Activated T-cell treated with anti-CD3 and anti-CD28 coated beads, Interleukin-2, amount 50 U/mL, for 4 hours (primary cell): ENCODE measurements around the gene ANAPC15. TPM values are rescaled to one million over a fixed set of nuclear protein-coding genes. Genes with fewer than 3 reads are reported as not detected.

Experiments
- ATAC-seq, 2 donors: fragments of 200-7000 bp; cut with Tn5 transposase; one replicate each; pipeline ENCODE4 v1.10.0; 2021
- DNase-seq: peaks from one replicate; pipeline ENCODE4 v3.0.0-alpha.2; 2020
- H3K27me3 Mint-ChIP-seq: one replicate; pipeline ENCODE4 v1.8.0; 2021; ENCODE audit warnings: low read depth, mixed read lengths
- H3K36me3 Mint-ChIP-seq: one replicate; pipeline ENCODE4 v1.8.0; 2022; ENCODE audit warnings: mixed read lengths; ENCODE audit not compliant: insufficient read depth
- H3K4me1 Mint-ChIP-seq: one replicate; pipeline ENCODE4 v1.8.0; 2021; ENCODE audit warnings: low read depth, mixed read lengths
- H3K4me3 Mint-ChIP-seq: one replicate; pipeline ENCODE4 v1.8.0; 2021; ENCODE audit warnings: mild to moderate bottlenecking, moderate library complexity, mixed read lengths
- H3K9me3 Mint-ChIP-seq: one replicate; pipeline ENCODE4 v1.8.0; 2021; ENCODE audit warnings: mixed read lengths
- total RNA-seq, 3 donors: library from RNA; stranded (reverse); gene quantifications; one replicate each; pipeline ENCODE4 v1.2.1, GENCODE V29; 2021

The ANAPC15 gene
- total RNA-seq, 3 donors from 2014 or later, result 56.2 to 68.9 (median 58.9) TPM

GRCh38 chr11:72085621-72086351 is 26.7 kb downstream of the ANAPC15 start:
- ATAC-seq, result no peak

GRCh38 chr11:72084965-72085364 is 27.5 kb downstream of the ANAPC15 start:
- Mint-ChIP-seq H3K36me3 (peaks cover 4% of the 10 kb centered on the region), H3K27me3 (no peaks in the 10 kb centered on the region), H3K4me3 (no peak overlapping the region), H3K4me1 (peaks cover 19% of the 10 kb centered on the region), H3K9me3 (no peaks in the 10 kb centered on the region)
- no peak for ATAC-seq
- no peak for DNase-seq

More at GRCh38 chr11:72085621-72086351, 26.7 kb downstream of the ANAPC15 start:
- Mint-ChIP-seq H3K4me1 (peaks cover 16% of the 10 kb centered on the region), H3K9me3 (no peaks in the 10 kb centered on the region), H3K4me3 (no peak overlapping the region), H3K27me3 (no peaks in the 10 kb centered on the region), H3K36me3 (peaks cover 4% of the 10 kb centered on the region)
- DNase-seq, result no peak

- no peak for DNase-seq
- no peak for ATAC-seq
- Mint-ChIP-seq H3K27me3 (no peaks in the 10 kb centered on the region), H3K4me3 (no peak overlapping the region), H3K9me3 (no peaks in the 10 kb centered on the region), H3K36me3 (peaks cover 4% of the 10 kb centered on the region), H3K4me1 (peaks cover 23% of the 10 kb centered on the region)
Measured at GRCh38 chr11:72084076-72084475, 28.4 kb downstream of the ANAPC15 start.

GRCh38 chr11:72083414-72083813 is 29.1 kb downstream of the ANAPC15 start:
- DNase-seq (no peak), ATAC-seq (no peak)
- Mint-ChIP-seq H3K4me1 (peaks cover 28% of the 10 kb centered on the region), H3K27me3 (no peaks in the 10 kb centered on the region), H3K4me3 (no peak overlapping the region), H3K9me3 (no peaks in the 10 kb centered on the region), H3K36me3 (peaks cover 4% of the 10 kb centered on the region)

GRCh38 chr11:72081821-72082453 is 30.6 kb downstream of the ANAPC15 start:
- peaks cover 4% of the 10 kb centered on the region for H3K36me3 Mint-ChIP-seq
- no peaks in the 10 kb centered on the region for H3K9me3 Mint-ChIP-seq
- no peak for DNase-seq
- peak overlapping the region; percentile 92 for H3K4me3 Mint-ChIP-seq
- H3K27me3 Mint-ChIP-seq, result no peaks in the 10 kb centered on the region
- peaks cover 34% of the 10 kb centered on the region for H3K4me1 Mint-ChIP-seq
- ATAC-seq, result no peak

GRCh38 chr11:72081184-72081644 is 31.3 kb downstream of the ANAPC15 start:
- peaks cover 4% of the 10 kb centered on the region for H3K36me3 Mint-ChIP-seq
- H3K4me3 Mint-ChIP-seq, result peak overlapping the region; percentile 92
- ATAC-seq, result no peak
- H3K4me1 Mint-ChIP-seq, result peaks cover 35% of the 10 kb centered on the region
- no peaks in the 10 kb centered on the region for H3K27me3 Mint-ChIP-seq
- no peak for DNase-seq
- no peaks in the 10 kb centered on the region for H3K9me3 Mint-ChIP-seq

- peak; percentile 96 to 97 for ATAC-seq
- no peaks in the 10 kb centered on the region for H3K36me3 Mint-ChIP-seq
- peak within 1 kb of the TSS; percentile 92 for H3K4me3 Mint-ChIP-seq
- H3K4me1 Mint-ChIP-seq, result peaks cover 36% of the 10 kb centered on the region
- peak; percentile 98 for DNase-seq
- no peaks in the 10 kb centered on the region for H3K9me3 Mint-ChIP-seq
- no peaks in the 10 kb centered on the region for H3K27me3 Mint-ChIP-seq
Measured at GRCh38 chr11:72080326-72081183, 31.9 kb downstream of the ANAPC15 start, which contains the start of the genes LRRC51 and NUMA1. TSS of gene LRRC51 (plus strand) at chr11:72080850. CDS start at chr11:72089084, 8,234 bp downstream. TSS of gene NUMA1 (minus strand) at chr11:72080542. CDS start at chr11:72035943, 44,599 bp downstream.

- Mint-ChIP-seq H3K36me3 (no peaks in the 10 kb centered on the region), H3K9me3 (no peaks in the 10 kb centered on the region), H3K4me3 (peak overlapping the region; percentile 92), H3K27me3 (no peaks in the 10 kb centered on the region), H3K4me1 (peaks cover 38% of the 10 kb centered on the region)
- ATAC-seq (peak; percentile 42 to 44), DNase-seq (no peak)
Measured at GRCh38 chr11:72079819-72080325, 32.6 kb downstream of the ANAPC15 start.

- DNase-seq (no peak), ATAC-seq (no peak)
- Mint-ChIP-seq H3K27me3 (no peaks in the 10 kb centered on the region), H3K4me1 (peaks cover 38% of the 10 kb centered on the region), H3K36me3 (no peaks in the 10 kb centered on the region), H3K4me3 (peak overlapping the region; percentile 92), H3K9me3 (no peaks in the 10 kb centered on the region)
Measured at GRCh38 chr11:72078477-72078876, 34.0 kb downstream of the ANAPC15 start.

GRCh38 chr11:72075756-72076155 is 36.7 kb downstream of the ANAPC15 start:
- H3K4me3 Mint-ChIP-seq, result no peak overlapping the region
- H3K27me3 Mint-ChIP-seq, result no peaks in the 10 kb centered on the region
- no peaks in the 10 kb centered on the region for H3K36me3 Mint-ChIP-seq
- H3K4me1 Mint-ChIP-seq, result peaks cover 37% of the 10 kb centered on the region
- no peak for ATAC-seq
- DNase-seq, result no peak
- H3K9me3 Mint-ChIP-seq, result no peaks in the 10 kb centered on the region

GRCh38 chr11:72075109-72075508 is 37.4 kb downstream of the ANAPC15 start:
- Mint-ChIP-seq H3K36me3 (no peaks in the 10 kb centered on the region), H3K4me1 (peaks cover 39% of the 10 kb centered on the region), H3K9me3 (no peaks in the 10 kb centered on the region), H3K27me3 (no peaks in the 10 kb centered on the region), H3K4me3 (no peak overlapping the region)
- ATAC-seq, result no peak
- no peak for DNase-seq

GRCh38 chr11:72072348-72072747 is 40.1 kb downstream of the ANAPC15 start:
- peaks cover 16% of the 10 kb centered on the region for H3K36me3 Mint-ChIP-seq
- DNase-seq, result no peak
- H3K27me3 Mint-ChIP-seq, result no peaks in the 10 kb centered on the region
- H3K4me3 Mint-ChIP-seq, result no peak overlapping the region
- ATAC-seq, result no peak
- H3K9me3 Mint-ChIP-seq, result no peaks in the 10 kb centered on the region
- H3K4me1 Mint-ChIP-seq, result peaks cover 41% of the 10 kb centered on the region

GRCh38 chr11:72070491-72070890 is 42.0 kb downstream of the ANAPC15 start:
- peaks cover 36% of the 10 kb centered on the region for H3K4me1 Mint-ChIP-seq
- no peak overlapping the region for H3K4me3 Mint-ChIP-seq
- ATAC-seq (no peak), DNase-seq (no peak)
- H3K27me3 Mint-ChIP-seq, result no peaks in the 10 kb centered on the region
- peaks cover 22% of the 10 kb centered on the region for H3K36me3 Mint-ChIP-seq
- no peaks in the 10 kb centered on the region for H3K9me3 Mint-ChIP-seq

- Mint-ChIP-seq H3K4me1 (peaks cover 34% of the 10 kb centered on the region), H3K36me3 (peaks cover 22% of the 10 kb centered on the region), H3K9me3 (no peaks in the 10 kb centered on the region), H3K27me3 (no peaks in the 10 kb centered on the region), H3K4me3 (peak overlapping the region; percentile 11)
- peak; percentile 30 to 32 for ATAC-seq
- DNase-seq, result no peak
Measured at GRCh38 chr11:72069787-72070251, 42.7 kb downstream of the ANAPC15 start.
